Neural progenitor cell (in vitro differentiated cells): Measurements from ENCODE around the gene RFX1. TPM values are rescaled to one million over a fixed set of nuclear protein-coding genes. Genes with fewer than 3 reads are reported as not detected.

Experiments used
- DNase-seq: peaks from one replicate; pipeline ENCODE4 v3.0.0-alpha.2; 2016; ENCODE audit warnings: low spot score
- H2AFZ ChIP-seq: fragments of 200-600 bp; sonication (generic); replicated peaks from 2 replicates; pipeline ENCODE4 v1.6.1; 2016; ENCODE audit warnings: antibody characterized with exemption
- H3F3A ChIP-seq: fragments of 200-600 bp; sonication (generic); 2 replicates; pipeline ENCODE4 v1.6.1; 2016; ENCODE audit warnings: antibody characterized with exemption, low read depth
- H3K27ac ChIP-seq: fragments of 200-600 bp; sonication (generic); 2 replicates; pipeline ENCODE4 v1.5.1; 2016; ENCODE audit warnings: mild to moderate bottlenecking
- H3K27me3 ChIP-seq: fragments of 200-600 bp; sonication (generic); 2 replicates; pipeline ENCODE4 v1.6.1; 2016; ENCODE audit warnings: mild to moderate bottlenecking, moderate library complexity
- H3K36me3 ChIP-seq: fragments of 200-600 bp; sonication (generic); 2 replicates; pipeline ENCODE4 v1.5.1; 2016
- H3K4me1 ChIP-seq: fragments of 200-600 bp; sonication (generic); 2 replicates; pipeline ENCODE4 v1.6.1; 2016; ENCODE audit warnings: mixed run types
- H3K4me2 ChIP-seq: fragments of 200-600 bp; sonication (generic); 2 replicates; pipeline ENCODE4 v1.6.1; 2016
- H3K4me3 ChIP-seq: fragments of 200-600 bp; sonication (generic); 2 replicates; pipeline ENCODE4 v1.5.1; 2016
- H3K79me2 ChIP-seq: fragments of 200-600 bp; sonication (generic); 2 replicates; pipeline ENCODE4 v1.6.1; 2016; ENCODE audit warnings: low read depth
- H3K9ac ChIP-seq: fragments of 200-600 bp; sonication (generic); 2 replicates; pipeline ENCODE4 v1.6.1; 2016
- H3K9me3 ChIP-seq: fragments of 200-600 bp; sonication (generic); 2 replicates; pipeline ENCODE4 v1.5.1; 2016; ENCODE audit warnings: low read depth
- H4K20me1 ChIP-seq: fragments of 200-600 bp; sonication (generic); 2 replicates; pipeline ENCODE4 v1.6.1; 2016; ENCODE audit warnings: low read depth
- H3K27ac Mint-ChIP-seq: 3 replicates; pipeline ENCODE4 v1.8.0; 2021; ENCODE audit warnings: mixed read lengths
- H3K27me3 Mint-ChIP-seq: 2 replicates; pipeline ENCODE4 v1.8.0; 2022; ENCODE audit warnings: low read depth, mild to moderate bottlenecking, inconsistent platforms, moderate library complexity, mixed read lengths; ENCODE audit not compliant: insufficient read depth
- H3K36me3 Mint-ChIP-seq: 3 replicates; pipeline ENCODE4 v1.8.0; 2021; ENCODE audit warnings: mixed read lengths
- H3K4me1 Mint-ChIP-seq: 3 replicates; pipeline ENCODE4 v1.8.0; 2021; ENCODE audit warnings: mixed read lengths
- H3K4me3 Mint-ChIP-seq: 3 replicates; pipeline ENCODE4 v1.8.0; 2021; ENCODE audit warnings: mild to moderate bottlenecking, moderate library complexity, mixed read lengths
- H3K9me3 Mint-ChIP-seq: 3 replicates; pipeline ENCODE4 v1.8.0; 2020; ENCODE audit warnings: mixed read lengths
- CTCF ChIP-seq: fragments of 200-600 bp; sonication (generic); IDR thresholded peaks from 2 replicates; pipeline ENCODE4 v1.5.1; 2017; ENCODE audit warnings: antibody characterized with exemption, mild to moderate bottlenecking
- EZH2 ChIP-seq: fragments of 200-600 bp; sonication (generic); IDR thresholded peaks from 2 replicates; pipeline ENCODE4 v1.6.1; 2017; ENCODE audit warnings: antibody characterized with exemption, mild to moderate bottlenecking, moderate library complexity
- EZH2phosphoT487 ChIP-seq: fragments of 200-600 bp; sonication (generic); IDR thresholded peaks from 2 replicates; pipeline ENCODE4 v1.6.1; 2017; ENCODE audit warnings: antibody characterized with exemption
- total RNA-seq: library from RNA; depleted of rRNA; stranded (reverse); fragments of >200 nt; gene quantifications from 2 replicates; pipeline ENCODE4 v1.2.3, GENCODE V29; 2015; ENCODE audit warnings: low replicate concordance

Gene RFX1
- total RNA-seq, 1 donor from 2014 or later: 1.0 TPM

- H3K9ac ChIP-seq: no peak overlapping the region
- no peaks in the 10 kb centered on the region for H3K79me2 ChIP-seq
- Mint-ChIP-seq H3K36me3 (peaks cover 30% of the 10 kb centered on the region), H3K27me3 (peaks cover 4% of the 10 kb centered on the region), H3K4me3 (no peak overlapping the region), H3K27ac (no peak overlapping the region), H3K4me1 (no peaks in the 10 kb centered on the region), H3K9me3 (peaks cover 4% of the 10 kb centered on the region)
- H3K4me3 ChIP-seq: no peak overlapping the region
- no peak for DNase-seq
- H4K20me1 ChIP-seq: no peaks in the 10 kb centered on the region
- no peaks in the 10 kb centered on the region for H3K9me3 ChIP-seq
- peaks cover 4% of the 10 kb centered on the region for H3K36me3 ChIP-seq
- no peak overlapping the region for H3K4me2 ChIP-seq
- H2AFZ ChIP-seq: no peak overlapping the region
- H3K27ac ChIP-seq: no peak overlapping the region
- H3F3A ChIP-seq: no peaks in the 10 kb centered on the region
- TF ChIP-seq CTCF (no peak), EZH2phosphoT487 (no peak), EZH2 (no peak)
- H3K27me3 ChIP-seq: no peaks in the 10 kb centered on the region
- H3K4me1 ChIP-seq: no peaks in the 10 kb centered on the region
These were observed 85.6 kb downstream of the RFX1 start for GRCh38 chr19:13920524-13920923.

- Histone ChIP-seq H3F3A (no peaks in the 10 kb centered on the region), H3K79me2 (no peaks in the 10 kb centered on the region), H3K4me1 (no peaks in the 10 kb centered on the region), H4K20me1 (no peaks in the 10 kb centered on the region), H3K9ac (no peak overlapping the region), H3K36me3 (peaks cover 4% of the 10 kb centered on the region), H3K27me3 (no peaks in the 10 kb centered on the region), H3K27ac (no peak overlapping the region), H2AFZ (no peak overlapping the region), H3K4me3 (no peak overlapping the region), H3K4me2 (no peak overlapping the region), H3K9me3 (no peaks in the 10 kb centered on the region)
- Mint-ChIP-seq H3K9me3 (peaks cover 4% of the 10 kb centered on the region), H3K27ac (no peak overlapping the region), H3K4me1 (no peaks in the 10 kb centered on the region), H3K4me3 (no peak overlapping the region), H3K36me3 (peaks cover 27% of the 10 kb centered on the region), H3K27me3 (peaks cover 4% of the 10 kb centered on the region)
- TF ChIP-seq CTCF (no peak), EZH2 (no peak), EZH2phosphoT487 (no peak)
- no peak for DNase-seq
These were observed 87.3 kb downstream of the RFX1 start for GRCh38 chr19:13918726-13919411.

GRCh38 chr19:13917888-13918406, 88.2 kb downstream of the RFX1 start:
- no peaks in the 10 kb centered on the region for H3K4me1 Mint-ChIP-seq
- no peak overlapping the region for H3K27ac Mint-ChIP-seq
- no peak overlapping the region for H3K4me3 ChIP-seq
- H3K36me3 ChIP-seq: peaks cover 4% of the 10 kb centered on the region
- H3F3A ChIP-seq: no peaks in the 10 kb centered on the region
- H4K20me1 ChIP-seq: no peaks in the 10 kb centered on the region
- no peaks in the 10 kb centered on the region for H3K4me1 ChIP-seq
- no peak overlapping the region for H3K4me3 Mint-ChIP-seq
- H3K4me2 ChIP-seq: no peak overlapping the region
- no peak for TF ChIP-seq EZH2
- TF ChIP-seq CTCF: no peak
- no peak for TF ChIP-seq EZH2phosphoT487
- H3K9me3 Mint-ChIP-seq: peaks cover 4% of the 10 kb centered on the region
- no peak overlapping the region for H2AFZ ChIP-seq
- no peak overlapping the region for H3K27ac ChIP-seq
- H3K27me3 ChIP-seq: no peaks in the 10 kb centered on the region
- no peak for DNase-seq
- peaks cover 24% of the 10 kb centered on the region for H3K36me3 Mint-ChIP-seq
- no peak overlapping the region for H3K9ac ChIP-seq
- no peaks in the 10 kb centered on the region for H3K79me2 ChIP-seq
- no peaks in the 10 kb centered on the region for H3K9me3 ChIP-seq
- peaks cover 4% of the 10 kb centered on the region for H3K27me3 Mint-ChIP-seq
